ENCODE results near the gene KLHL20. TPM values are rescaled to one million over a fixed set of nuclear protein-coding genes. Genes with fewer than 3 reads are reported as not detected.
A peak's percentile ranks its signal among the peaks of the same experiment; 100 is the strongest.
"Not testable (repeated sequence)": the region's sequence is repeated elsewhere in the genome, so short reads cannot be mapped to it uniquely, and the experiment has no call there.

The KLHL20 gene, protein sequence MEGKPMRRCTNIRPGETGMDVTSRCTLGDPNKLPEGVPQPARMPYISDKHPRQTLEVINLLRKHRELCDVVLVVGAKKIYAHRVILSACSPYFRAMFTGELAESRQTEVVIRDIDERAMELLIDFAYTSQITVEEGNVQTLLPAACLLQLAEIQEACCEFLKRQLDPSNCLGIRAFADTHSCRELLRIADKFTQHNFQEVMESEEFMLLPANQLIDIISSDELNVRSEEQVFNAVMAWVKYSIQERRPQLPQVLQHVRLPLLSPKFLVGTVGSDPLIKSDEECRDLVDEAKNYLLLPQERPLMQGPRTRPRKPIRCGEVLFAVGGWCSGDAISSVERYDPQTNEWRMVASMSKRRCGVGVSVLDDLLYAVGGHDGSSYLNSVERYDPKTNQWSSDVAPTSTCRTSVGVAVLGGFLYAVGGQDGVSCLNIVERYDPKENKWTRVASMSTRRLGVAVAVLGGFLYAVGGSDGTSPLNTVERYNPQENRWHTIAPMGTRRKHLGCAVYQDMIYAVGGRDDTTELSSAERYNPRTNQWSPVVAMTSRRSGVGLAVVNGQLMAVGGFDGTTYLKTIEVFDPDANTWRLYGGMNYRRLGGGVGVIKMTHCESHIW
- total RNA-seq, result 19.6 TPM

DNA sequence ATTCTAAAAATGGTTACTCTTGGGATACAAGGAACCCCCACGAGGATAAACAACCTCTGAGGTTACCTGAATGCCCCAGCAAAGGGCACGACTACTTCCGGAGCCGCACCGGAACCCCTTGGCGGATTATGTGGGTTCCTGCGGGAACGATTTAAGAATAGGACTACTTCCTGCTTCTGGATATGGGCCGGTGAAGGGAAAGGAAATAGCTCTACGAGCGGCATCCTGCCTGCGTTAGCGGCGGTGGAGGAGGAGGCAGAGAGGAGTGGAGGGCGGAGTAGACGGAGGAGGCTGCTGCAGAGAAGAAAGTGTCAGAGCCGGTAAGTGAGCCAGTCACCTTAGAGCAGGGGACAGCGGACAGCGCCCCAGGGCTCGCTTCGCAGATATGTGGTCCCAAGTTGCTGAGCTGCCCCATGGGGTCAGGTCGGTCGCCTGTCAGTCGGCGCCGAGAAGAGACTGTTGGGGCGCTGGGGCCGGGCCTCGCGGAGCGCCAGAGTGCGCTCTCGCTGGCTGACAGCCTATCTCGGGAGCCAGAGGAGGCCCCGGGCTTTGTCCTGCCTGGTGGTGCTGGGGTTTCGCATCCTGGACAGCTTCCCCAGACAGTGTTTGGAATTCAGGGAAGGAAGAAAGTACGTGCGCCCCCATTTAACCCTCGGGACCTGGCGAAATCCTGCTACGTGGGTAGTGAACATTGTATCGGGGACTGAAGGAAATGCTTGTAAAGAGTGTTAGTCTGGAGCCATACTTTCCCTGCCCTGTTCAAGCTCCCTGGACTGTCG, at the start of gene KLHL20:
TSS of gene KLHL20 (plus strand) at position 223 of the 779 bp plus-strand sequence. CDS start 1,063 bp downstream, outside the sequence.
- DNase-seq (ENCODE audit: low spot score), result peak; percentile 83

DNA sequence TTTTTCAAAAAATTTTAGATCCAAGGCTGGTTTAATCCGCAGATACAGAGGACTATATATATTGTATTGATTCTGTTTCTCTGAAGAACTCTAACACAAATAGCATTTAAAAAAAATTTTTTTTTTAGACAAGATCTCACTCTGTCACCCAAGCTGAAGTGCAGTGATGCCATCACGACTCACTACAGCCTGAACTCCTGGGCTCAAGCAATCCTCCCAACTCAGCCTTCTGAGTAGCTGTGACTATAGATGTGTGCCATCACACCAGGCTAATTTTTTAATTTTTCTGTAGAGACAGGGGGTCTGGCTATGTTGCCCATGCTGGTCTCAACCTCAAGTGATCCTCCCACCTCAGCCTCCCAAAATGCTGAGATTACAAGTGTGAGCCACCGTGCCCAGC, 48.1 kb upstream of the KLHL20 start:
- no peak for DNase-seq (ENCODE audit: low spot score)

DNA sequence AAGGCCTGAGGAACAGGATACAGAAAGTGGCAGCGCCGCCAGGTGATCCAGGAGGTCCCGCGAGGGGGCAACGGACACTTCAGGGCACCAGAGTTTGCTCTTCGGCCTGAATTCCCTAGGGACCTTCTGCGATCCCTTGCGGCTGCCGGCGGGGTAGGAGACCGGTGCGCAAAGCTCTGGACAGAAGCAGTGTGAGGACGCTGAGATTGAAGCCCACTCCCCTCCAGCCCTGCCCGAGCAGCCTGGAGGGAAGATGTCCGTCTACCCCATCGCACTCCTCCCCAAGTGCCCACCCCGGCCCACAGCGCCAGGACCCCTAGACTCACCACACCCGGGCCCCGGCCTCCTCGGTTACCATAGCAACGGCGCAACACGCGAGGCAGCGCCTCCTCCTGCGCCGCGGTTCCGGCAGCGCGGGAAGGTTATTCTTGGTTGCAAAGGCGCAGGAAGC, 45.3 kb upstream of the KLHL20 start, which contains the start of gene ANKRD45:
TSS of gene ANKRD45 (minus strand) at position 361 of the 451 bp plus-strand sequence. CDS start 10,433 bp downstream, outside the sequence.
- DNase-seq (ENCODE audit: low spot score), result no peak

DNA sequence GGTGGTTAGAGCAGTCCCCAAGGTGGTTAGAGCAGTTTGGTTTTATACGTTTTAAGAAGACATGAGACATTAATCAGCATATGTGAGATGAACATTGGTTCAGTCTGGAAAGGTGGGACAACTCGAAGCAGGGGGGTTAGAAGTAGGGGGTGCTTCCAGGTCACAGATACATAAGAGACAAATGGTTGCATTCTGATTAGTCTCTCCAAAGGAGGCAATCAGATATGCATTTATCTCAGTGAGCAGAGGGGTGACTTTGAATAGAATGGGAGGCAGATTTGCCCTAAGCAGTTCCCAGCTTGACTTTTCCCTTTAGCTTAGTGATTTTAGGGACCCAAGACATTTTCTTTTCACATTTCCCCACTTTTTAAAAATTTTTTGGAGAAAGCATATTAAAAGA, 40.3 kb upstream of the KLHL20 start:
- not testable (repeated sequence) for DNase-seq (ENCODE audit: low spot score)

DNA sequence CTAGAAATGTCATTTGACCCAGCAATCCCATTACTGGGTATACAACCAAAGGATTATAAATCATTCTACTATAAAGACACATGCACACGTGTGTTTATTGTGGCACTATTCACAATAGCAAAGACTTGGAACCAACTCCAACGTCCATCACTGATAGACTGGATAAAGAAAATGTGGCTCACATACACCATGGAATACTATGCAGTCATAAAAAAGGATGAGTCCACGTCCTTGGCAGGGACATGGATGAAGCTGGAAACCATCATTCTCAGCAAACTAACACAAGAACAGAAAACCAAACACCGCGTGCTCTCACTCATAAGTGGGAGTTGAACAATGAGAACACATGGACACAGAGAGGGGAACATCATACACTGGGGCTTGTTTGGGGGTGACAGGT, 34.6 kb upstream of the KLHL20 start:
- not testable (repeated sequence) for DNase-seq (ENCODE audit: low spot score)

DNA sequence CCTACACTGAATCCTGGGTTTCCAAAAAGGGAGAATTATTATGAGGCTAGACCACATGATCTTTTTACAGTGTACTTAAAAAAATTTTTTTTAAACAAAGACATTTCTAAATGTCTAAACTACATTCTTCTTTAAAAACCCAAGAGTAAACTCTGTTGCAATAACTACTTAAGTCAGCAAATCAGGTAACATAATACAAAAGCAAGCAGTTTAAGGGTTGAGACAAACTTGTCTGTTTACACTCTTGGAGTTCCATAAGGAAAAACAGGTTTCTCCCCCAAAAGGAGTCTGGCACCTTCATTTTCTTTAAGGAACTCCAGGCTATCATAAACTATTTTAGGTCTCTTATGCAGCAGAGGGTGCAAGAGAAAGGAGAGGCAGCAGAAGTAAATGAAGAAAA, 32.6 kb upstream of the KLHL20 start:
- no peak for DNase-seq (ENCODE audit: low spot score)

DNA sequence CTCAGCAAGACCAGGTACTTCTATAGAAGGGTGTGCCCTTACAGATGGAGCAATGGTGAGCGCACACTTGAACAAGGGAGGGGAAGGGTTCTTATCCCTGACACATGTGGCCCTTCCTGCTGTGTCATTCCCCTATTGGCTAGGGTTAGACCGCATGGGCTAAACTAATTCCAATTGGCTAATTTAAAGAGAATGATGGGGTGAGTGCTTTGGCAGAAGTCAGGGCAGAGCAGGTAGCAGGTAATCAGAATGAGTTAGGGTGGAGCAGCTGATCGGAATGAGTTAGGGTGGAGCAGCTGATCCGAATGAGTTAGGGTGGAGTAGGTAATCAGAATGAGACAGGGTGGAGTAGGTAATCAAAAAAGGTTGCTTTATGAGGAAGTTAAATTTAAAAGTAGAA, 30.9 kb upstream of the KLHL20 start:
- not testable (repeated sequence) for DNase-seq (ENCODE audit: low spot score)

DNA sequence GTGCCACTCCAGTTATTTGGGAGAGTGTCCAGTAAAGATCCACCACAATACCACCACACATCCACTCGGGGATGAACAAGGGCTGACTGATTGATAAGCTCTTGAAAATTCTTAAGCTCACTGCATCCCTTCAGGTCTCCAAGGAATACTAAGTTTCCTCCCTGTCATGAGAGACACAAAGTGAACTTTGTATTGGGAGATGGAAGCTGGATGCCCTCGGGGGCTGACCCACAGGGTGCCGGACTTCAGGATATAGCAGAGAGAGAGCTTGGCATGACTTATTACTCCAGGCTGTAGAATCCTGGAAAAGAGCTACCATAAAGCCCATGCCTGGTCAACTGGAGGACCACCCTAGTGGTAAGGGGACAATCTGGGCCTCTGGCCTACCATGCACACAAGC, 29.7 kb upstream of the KLHL20 start:
- DNase-seq (ENCODE audit: low spot score), result not testable (repeated sequence)

DNA sequence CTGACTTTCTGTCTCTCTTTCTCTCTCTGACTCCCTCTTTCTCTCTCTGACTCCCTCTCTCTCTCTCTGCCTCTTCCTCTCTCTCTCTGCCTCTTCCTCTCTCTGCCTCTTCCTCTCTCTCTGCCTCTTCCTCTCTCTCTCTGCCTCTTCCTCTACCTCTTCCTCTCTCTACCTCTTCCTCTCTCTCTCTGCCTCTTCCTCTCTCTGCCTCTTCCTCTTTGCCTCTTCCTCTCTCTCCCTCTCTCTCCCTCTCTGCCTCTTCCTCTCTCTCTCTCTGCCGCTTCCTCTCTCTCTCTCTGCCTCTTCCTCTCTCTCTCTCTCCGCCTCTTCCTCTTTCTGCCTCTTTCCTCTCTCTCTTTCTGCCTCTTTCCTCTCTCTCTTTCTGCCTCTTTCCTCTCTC, 26.5 kb upstream of the KLHL20 start:
- DNase-seq (ENCODE audit: low spot score), result no peak

DNA sequence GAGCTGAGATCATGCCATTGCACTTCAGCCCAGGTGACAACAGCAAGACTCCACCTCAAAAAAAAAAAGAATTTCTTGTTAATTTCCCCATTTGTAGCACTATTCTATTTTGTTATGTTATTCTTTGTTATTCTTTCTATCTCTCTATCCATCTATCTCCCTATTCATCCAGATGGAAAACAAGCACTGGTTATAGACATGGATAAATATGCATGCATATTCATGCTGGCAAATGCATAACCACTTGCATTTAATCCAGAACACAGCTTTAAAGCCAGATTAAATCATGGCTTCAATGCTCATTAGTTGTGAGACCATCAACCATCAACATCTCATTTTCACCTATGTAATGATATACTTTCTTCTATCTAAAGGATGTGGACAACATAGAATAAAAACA, 21.5 kb upstream of the KLHL20 start:
- DNase-seq (ENCODE audit: low spot score), result no peak

DNA sequence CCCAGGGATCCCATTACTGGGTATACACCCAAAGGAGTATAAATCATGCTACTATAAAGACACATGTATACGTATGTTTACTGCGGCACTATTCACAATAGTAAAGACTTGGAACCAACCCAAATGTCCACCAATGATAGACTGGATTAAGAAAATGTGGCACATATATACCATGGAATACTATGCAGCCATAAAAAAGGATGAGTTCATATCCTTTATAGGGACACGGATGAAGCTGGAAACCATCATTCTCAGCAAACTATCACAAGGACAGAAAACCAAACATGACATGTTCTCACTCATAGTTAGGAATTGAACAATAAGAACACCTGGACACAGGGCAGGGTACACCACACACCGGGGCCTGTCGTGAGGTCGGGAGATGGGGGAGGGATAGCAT, 13.5 kb upstream of the KLHL20 start:
- not testable (repeated sequence) for DNase-seq (ENCODE audit: low spot score)

DNA sequence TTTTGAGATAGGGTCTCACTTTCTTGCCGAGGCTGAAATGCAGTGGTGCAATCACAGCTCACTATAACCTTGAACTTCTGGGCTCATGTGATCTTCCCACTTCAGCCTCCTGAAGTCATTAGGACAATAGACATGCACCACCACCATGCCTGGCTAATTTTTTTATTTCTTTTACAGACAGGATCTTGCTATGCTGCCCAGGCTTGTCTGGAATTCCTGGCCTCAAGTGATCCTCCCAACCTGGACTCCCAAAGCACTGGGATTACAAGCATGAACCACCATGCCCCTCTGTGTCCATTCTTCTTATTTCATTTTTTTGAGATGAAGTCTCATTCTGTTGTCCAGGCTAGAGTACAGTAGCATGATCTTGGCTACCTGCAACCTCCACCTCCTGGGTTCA, 12.0 kb upstream of the KLHL20 start:
- no peak for DNase-seq (ENCODE audit: low spot score)

DNA sequence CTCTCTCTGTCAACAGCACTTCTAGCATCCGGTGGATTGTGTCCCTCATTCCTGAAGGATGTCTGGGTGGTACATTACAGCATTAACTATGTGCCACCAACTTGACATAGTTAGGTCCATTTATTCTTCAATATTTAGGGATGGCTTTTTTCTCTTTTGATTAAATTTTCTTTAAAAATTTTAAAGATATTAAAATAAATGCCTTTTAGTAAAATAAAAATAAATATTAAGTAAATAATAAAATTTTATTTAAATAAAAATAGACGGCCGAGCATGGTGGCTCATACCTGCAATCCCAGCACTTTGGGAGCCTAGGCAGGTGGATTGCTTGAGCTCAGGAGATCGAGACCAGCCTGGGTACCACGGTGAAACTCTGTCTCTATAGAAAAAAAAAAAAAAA, 9.7 kb upstream of the KLHL20 start:
- no peak for DNase-seq (ENCODE audit: low spot score)

DNA sequence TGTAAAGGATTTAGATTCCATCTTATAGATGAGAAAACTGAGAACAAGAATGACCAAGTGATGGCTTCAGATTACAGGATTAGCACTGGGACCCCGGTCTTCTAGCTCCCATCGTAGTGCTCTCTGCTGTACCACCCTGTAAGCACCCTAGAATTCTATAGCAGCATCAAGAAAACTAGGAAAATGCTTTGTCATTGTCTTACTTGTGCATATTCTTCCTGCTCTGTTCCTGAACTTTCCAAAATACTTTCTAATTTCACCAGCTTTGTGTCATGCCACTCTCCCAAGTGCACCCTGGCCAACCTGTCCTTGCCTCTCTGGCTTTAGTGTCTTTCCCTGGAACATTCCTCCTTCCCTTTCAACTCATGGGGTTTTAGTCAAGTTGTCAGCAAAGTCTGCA, 6.0 kb upstream of the KLHL20 start:
- DNase-seq (ENCODE audit: low spot score), result no peak

DNA sequence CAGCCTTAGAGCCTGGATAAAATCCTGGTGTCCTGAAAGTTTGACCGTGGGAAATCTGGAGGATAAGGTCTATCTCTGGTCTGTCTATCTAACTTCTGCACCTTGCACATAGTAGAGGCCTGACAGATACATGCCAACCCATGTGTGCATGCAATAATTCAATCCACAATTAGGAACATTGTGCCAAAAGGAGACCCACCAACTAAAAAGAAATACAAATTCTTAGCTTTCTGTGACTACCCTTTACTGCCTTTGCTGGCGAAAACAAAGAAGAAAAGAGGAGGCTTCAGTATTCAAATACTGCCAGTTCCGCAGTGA, 381 bp upstream of the KLHL20 start:
- no peak for DNase-seq (ENCODE audit: low spot score)

DNA sequence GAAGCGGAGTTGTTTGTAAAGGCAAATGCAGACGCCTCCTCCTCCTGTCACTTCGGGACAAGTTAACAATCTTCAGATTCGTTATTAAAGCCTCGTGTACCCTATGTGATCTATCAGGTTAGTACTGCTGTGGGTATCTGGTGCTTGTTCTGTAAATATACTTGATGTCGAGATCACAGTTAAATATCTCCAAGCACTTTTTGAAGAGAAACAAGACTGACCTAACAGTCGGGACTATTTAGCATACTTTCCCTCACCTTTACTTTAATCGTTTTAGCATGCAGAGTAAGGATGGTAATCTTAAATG, 710 bp downstream of the KLHL20 start:
- no peak for DNase-seq (ENCODE audit: low spot score)

DNA sequence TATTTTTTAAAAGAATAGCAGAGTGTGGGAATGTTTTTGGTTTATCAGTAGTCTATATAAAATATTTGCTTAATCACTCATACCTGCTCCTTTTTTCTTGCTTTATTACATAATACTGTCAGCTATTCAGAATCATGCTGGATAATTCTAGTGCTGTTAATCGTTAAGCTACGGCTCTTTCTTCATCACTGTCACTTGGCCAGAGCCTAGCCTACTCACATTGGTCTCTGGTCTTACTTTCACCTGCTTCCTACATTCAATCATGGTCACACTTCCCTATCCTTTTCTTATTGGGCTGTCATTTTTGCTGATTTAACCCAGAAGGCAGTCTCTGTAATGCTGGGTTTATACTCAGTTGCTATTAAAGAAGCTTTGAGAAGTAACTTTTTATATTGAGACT, 2.5 kb downstream of the KLHL20 start:
- no peak for DNase-seq (ENCODE audit: low spot score)

DNA sequence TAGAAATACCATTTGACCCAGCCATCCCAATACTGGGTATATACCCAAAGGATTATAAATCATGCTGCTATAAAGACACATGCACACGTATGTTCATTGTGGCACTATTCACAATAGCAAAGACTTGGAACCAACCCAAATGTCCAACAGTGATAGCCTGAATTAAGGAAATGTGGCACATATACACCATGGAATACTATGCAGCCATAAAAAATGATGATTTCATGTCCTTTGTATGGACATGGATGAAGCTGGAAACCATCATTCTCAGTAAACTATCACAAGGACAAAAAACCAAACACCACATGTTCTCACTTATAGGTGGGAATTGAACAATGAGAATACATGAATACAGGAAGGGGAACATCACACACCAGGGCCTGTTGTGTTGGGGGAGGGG, 16.6 kb downstream of the KLHL20 start:
- DNase-seq (ENCODE audit: low spot score), result not testable (repeated sequence)

DNA sequence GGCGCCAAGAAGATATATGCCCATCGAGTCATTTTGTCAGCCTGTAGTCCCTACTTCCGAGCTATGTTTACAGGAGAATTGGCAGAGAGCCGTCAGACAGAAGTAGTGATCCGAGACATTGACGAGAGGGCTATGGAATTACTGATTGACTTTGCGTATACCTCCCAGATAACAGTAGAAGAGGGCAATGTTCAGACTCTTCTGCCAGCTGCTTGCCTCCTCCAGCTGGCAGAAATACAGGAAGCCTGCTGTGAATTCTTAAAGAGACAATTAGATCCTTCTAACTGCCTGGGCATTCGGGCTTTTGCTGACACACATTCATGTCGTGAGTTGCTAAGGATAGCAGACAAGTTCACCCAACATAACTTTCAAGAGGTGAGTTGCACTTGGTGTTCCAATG, 19.1 kb downstream of the KLHL20 start:
- no peak for DNase-seq (ENCODE audit: low spot score)

DNA sequence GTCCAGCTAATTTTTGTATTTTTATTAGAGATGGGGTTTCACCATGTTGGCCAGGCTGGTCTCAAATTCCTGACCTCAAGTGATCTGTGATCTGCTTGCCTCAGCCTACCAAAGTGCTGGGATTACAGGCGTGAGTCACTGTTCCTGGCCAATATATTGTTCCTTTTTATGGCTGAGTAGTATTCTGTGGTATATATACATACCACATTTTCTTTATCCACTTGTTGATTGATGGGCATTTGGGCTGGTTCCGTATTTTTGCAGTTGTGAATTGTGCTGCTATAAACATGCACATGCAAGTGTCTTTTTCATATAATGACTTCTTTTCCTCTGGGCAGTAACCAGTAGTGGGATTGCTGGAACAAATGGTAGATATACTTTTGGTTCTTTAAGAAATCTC, 21.3 kb downstream of the KLHL20 start:
- not testable (repeated sequence) for DNase-seq (ENCODE audit: low spot score)

DNA sequence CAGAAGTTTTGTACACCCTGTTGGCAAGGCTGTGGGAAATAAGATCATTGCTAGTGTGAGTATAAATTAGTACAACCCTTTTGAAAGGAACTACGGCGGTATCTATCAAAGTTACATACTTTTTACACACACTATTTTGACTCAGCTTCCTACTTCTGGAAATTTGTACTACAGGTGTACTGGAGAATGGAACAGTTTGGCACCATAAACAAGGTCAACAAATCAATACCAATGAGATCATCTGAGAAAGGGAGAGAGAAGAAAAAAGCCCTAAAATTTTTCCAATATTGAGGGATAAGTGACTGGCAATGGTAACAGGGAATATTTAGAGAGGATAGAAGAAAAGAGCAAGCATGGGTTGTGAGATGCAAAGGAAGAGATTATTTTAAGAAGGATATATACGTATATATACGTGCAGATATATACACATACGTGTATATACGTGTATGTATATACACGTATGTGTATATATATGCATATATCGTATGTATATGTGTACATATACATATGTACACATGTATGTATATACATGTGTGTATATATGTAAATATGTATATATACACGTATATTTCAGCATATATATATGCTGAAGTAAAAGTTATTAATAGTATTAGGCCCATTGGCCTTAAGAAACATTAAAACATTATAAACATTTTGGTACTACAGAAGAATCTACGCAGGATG, 27.6 kb downstream of the KLHL20 start:
- no peak for DNase-seq (ENCODE audit: low spot score)

DNA sequence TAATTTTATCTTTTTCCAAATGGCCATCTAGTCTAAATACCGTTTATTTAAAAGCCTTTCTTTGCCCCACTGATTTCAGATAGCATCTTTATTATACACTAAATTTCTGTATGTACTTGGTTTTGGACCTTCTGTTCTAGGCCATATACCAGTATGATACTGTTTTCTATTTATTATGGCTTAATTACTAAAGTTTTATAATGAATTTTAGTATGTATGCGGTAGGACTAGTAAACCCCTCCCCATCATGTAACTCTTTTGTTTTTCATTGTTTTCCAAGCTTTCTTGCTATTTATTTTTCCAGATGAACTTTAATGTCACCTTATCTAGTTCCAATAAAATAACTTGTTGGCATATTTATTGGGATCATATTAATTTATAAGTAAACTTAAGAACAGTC, 29.9 kb downstream of the KLHL20 start:
- no peak for DNase-seq (ENCODE audit: low spot score)
